GM12801 (cell line): ENCODE data around the gene CYP3A4.

ENCODE experiments used
- TF ChIP-seq, protein P1 (sequence below): IDR thresholded peaks from one replicate; pipeline ENCODE4 v1.5.1; 2011; ENCODE audit warnings: control low read depth; ENCODE audit not compliant: insufficient read length; ENCODE audit errors: extremely low read depth

The CYP3A4 gene

DNA sequence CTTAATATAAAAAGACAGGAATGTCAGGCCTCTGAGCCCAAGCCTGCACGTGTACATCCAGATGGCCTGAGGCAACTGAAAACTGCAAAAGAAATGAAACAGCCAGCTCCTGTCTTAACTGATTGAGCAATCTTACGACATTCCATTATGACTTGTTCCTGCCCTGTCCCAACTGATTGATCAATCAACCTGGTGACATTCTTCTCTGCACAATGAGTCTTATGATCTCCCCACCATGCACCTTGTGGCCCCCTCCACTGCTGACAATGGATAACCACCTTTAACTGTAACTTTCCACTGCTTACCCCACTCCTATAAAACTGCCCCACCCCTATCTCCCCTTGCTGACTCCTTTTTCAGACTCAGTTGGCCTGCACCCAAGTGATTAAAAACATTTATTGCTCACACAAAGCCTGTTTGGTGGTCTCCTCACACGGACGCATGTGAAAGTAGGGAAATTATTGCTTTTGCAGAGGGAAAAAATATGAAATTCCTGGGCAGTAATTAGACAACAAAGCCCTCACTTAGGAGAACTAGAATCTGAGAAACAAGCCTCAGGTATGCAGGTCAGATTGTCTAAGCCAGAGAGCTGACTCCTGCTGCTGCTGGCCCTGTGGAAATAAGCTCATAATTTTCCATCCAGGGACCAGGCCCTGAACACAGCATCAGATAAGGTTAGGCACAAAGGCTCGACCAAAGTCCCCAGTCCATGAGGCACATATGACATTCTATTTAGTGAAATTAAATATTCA is 54.3 kb downstream of the CYP3A4 start:
- TF ChIP-seq, protein P1, sequence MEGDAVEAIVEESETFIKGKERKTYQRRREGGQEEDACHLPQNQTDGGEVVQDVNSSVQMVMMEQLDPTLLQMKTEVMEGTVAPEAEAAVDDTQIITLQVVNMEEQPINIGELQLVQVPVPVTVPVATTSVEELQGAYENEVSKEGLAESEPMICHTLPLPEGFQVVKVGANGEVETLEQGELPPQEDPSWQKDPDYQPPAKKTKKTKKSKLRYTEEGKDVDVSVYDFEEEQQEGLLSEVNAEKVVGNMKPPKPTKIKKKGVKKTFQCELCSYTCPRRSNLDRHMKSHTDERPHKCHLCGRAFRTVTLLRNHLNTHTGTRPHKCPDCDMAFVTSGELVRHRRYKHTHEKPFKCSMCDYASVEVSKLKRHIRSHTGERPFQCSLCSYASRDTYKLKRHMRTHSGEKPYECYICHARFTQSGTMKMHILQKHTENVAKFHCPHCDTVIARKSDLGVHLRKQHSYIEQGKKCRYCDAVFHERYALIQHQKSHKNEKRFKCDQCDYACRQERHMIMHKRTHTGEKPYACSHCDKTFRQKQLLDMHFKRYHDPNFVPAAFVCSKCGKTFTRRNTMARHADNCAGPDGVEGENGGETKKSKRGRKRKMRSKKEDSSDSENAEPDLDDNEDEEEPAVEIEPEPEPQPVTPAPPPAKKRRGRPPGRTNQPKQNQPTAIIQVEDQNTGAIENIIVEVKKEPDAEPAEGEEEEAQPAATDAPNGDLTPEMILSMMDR: no peak

DNA sequence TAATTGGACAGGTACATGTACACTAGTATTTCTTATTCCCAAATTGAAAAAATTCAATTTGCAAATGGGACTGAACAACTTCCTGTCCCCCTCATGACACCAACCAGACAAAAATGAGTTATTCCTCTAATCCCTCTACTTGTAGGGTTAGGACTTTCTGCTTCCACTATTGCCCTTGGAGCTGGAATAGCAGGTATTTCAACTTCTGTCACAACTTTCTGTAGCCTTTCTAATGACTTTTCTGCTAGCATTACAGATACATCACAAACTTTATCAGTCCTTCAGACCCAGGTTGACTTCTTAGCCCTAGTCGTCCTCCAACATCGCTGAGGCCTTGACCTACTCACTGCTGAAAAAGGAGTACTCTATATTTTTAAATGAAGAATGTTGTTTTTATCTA is 55.4 kb downstream of the CYP3A4 start:
- TF ChIP-seq, protein P1: no peak

- TF ChIP-seq, protein P1: no peak
Measured at GRCh38 chr7:99720800-99721595, 63.0 kb downstream of the CYP3A4 start.

GRCh38 chr7:99719996-99720769 is 63.8 kb downstream of the CYP3A4 start:
- TF ChIP-seq, protein P1: no peak

- TF ChIP-seq, protein P1: no peak
Measured at GRCh38 chr7:99713995-99714570, 69.9 kb downstream of the CYP3A4 start.

GRCh38 chr7:99709838-99710578 is 74.0 kb downstream of the CYP3A4 start:
- TF ChIP-seq, protein P1: no peak
